VCaP (cell line): ENCODE data around the gene NDUFA3.

Source experiments
- H3K27ac ChIP-seq: fragments of 450-650 bp; 2 replicates; pipeline ENCODE4 v1.5.1; 2017
- CTCF ChIP-seq: fragments of 450-650 bp; conservative IDR thresholded peaks from 2 replicates; pipeline ENCODE4 v1.5.1; 2017; ENCODE audit warnings: mild to moderate bottlenecking, moderate library complexity

NDUFA3 gene

GRCh38 chr19:54100561-54100960, 2.1 kb upstream of the NDUFA3 start, which contains the start of gene OSCAR:
OSCAR (minus strand) TSS chr19:54100803; CDS start chr19:54100792, 11 bp downstream.
- TF ChIP-seq CTCF = no peak
- H3K27ac ChIP-seq = no peak within 1 kb of the TSS

- no peak for TF ChIP-seq CTCF
- H3K27ac ChIP-seq = no peak overlapping the region
Observed at GRCh38 chr19:54104998-54105715, 2.5 kb downstream of the NDUFA3 start.

- no peak overlapping the region for H3K27ac ChIP-seq
- TF ChIP-seq CTCF = no peak
Observed at GRCh38 chr19:54105796-54106195, 3.1 kb downstream of the NDUFA3 start.

- TF ChIP-seq CTCF = no peak
- H3K27ac ChIP-seq = no peak overlapping the region
Observed at GRCh38 chr19:54106716-54107115, 4.1 kb downstream of the NDUFA3 start.

GRCh38 chr19:54107876-54108490, 5.3 kb downstream of the NDUFA3 start:
- TF ChIP-seq CTCF = no peak
- no peak overlapping the region for H3K27ac ChIP-seq

GRCh38 chr19:54108496-54108895, 5.8 kb downstream of the NDUFA3 start:
- H3K27ac ChIP-seq = no peak overlapping the region
- no peak for TF ChIP-seq CTCF

- no peak overlapping the region for H3K27ac ChIP-seq
- TF ChIP-seq CTCF = no peak
Observed at GRCh38 chr19:54109651-54110050, 7.0 kb downstream of the NDUFA3 start.
